Endothelial cell of umbilical vein (primary cell): ENCODE measurements around the gene LRRN4. TPM values are rescaled to one million over a fixed set of nuclear protein-coding genes. Genes with fewer than 3 reads are reported as not detected.

Source experiments
- BruUV-seq: library from RNA; stranded (reverse); fragments of 400-500 nt; replicated peaks from 2 replicates; lab custom pipeline; 2021; lab: Mats Ljungman, UMichigan
- CTCF ChIA-PET: fragments of 300-600, 350-600 bp; sonication (Branson Sonifier 250); formaldehyde crosslinking; loops from one replicate; lab custom pipeline; 2021; ENCODE audit warnings: antibody characterized with exemption, inconsistent platforms; lab: Charles Lee
- POLR2A ChIA-PET: fragments of 300-600, 350-600 bp; sonication (Branson Sonifier 250); formaldehyde crosslinking; loops from one replicate; lab custom pipeline; 2021; ENCODE audit warnings: antibody characterized with exemption, inconsistent platforms; lab: Charles Lee
- DNase-seq: peaks from one replicate; pipeline ENCODE4 v3.0.0-alpha.2; 2011; ENCODE audit warnings: low read depth, low spot score
- FAIRE-seq: peaks from 2 replicates; lab custom pipeline; 2011; peaks lifted over from hg19 to GRCh38; lab: Jason Lieb, UNC
- H2AFZ ChIP-seq: 2 replicates; pipeline ENCODE4 v1.6.0; 2012; ENCODE audit warnings: low read depth, low read length, control low read depth, inconsistent platforms
- H3K27ac ChIP-seq: 2 replicates; pipeline ENCODE4 v1.5.1; 2011; ENCODE audit warnings: low read depth, mild to moderate bottlenecking, control low read depth, low read length, moderate library complexity; ENCODE audit not compliant: insufficient read depth
- H3K27me3 ChIP-seq, 2 experiments: 2 replicates each; pipeline versions ENCODE4 v1.6.0 to v1.6.1; 2011; ENCODE audit warnings: low read length in 2 of 2, mixed read lengths in 1 of 2; ENCODE audit not compliant: control insufficient read depth in 2 of 2, insufficient read depth in 2 of 2
- H3K36me3 ChIP-seq, 2 experiments: 2 replicates in 1 of 2; 3 replicates in 1 of 2; pipeline ENCODE4 v1.5.1; 2011; ENCODE audit warnings: low read length in 2 of 2, mild to moderate bottlenecking in 1 of 2, moderate library complexity in 1 of 2; ENCODE audit not compliant: control insufficient read depth in 2 of 2, insufficient read depth in 2 of 2; ENCODE audit errors: extremely low read depth in 1 of 2
- H3K4me1 ChIP-seq: 3 replicates; pipeline ENCODE4 v1.5.1; 2011; ENCODE audit warnings: mild to moderate bottlenecking, low read length; ENCODE audit not compliant: control insufficient read depth, insufficient read depth; ENCODE audit errors: extremely low read depth
- H3K4me2 ChIP-seq: 2 replicates; pipeline ENCODE4 v1.6.1; 2011; ENCODE audit warnings: low read length, control low read depth, mixed read lengths; ENCODE audit not compliant: insufficient read depth
- H3K4me3 ChIP-seq, 3 experiments: fragments of 200-600 bp in 1 of 3; sonication (generic), shearing (Covaris generic) in 1 of 3; replicated peaks in 1 of 3; 2 replicates each; pipeline ENCODE4 v1.5.1; 2011 to 2016; ENCODE audit warnings: control low read depth in 3 of 3, low read length in 3 of 3, mild to moderate bottlenecking in 2 of 3, inconsistent platforms in 1 of 3, low read depth in 1 of 3, moderate library complexity in 1 of 3; ENCODE audit not compliant: insufficient read depth in 1 of 3
- H3K79me2 ChIP-seq: 2 replicates; pipeline ENCODE4 v1.6.0; 2012; ENCODE audit warnings: low read length, inconsistent platforms; ENCODE audit not compliant: control insufficient read depth, insufficient read depth
- H3K9ac ChIP-seq: replicated peaks from 2 replicates; pipeline ENCODE3; 2011; ENCODE audit warnings: low read length, control low read depth; ENCODE audit not compliant: insufficient read depth; ENCODE audit errors: extremely low read depth
- H3K9me1 ChIP-seq: replicated peaks from 3 replicates; pipeline ENCODE4 v1.6.0; 2011; ENCODE audit warnings: mild to moderate bottlenecking, low read length; ENCODE audit not compliant: control insufficient read depth, insufficient read depth; ENCODE audit errors: extremely low read depth
- H3K9me3 ChIP-seq: replicated peaks from 2 replicates; pipeline ENCODE4 v1.5.1; 2012; ENCODE audit warnings: low read length, inconsistent platforms; ENCODE audit not compliant: control insufficient read depth, insufficient read depth
- H4K20me1 ChIP-seq: replicated peaks from 2 replicates; pipeline ENCODE3; 2011; ENCODE audit warnings: mild to moderate bottlenecking, low read length; ENCODE audit not compliant: control insufficient read depth, insufficient read depth; ENCODE audit errors: extremely low read depth
- EZH2 ChIP-seq: IDR thresholded peaks from 2 replicates; pipeline ENCODE4 v1.6.1; 2012; ENCODE audit warnings: borderline replicate concordance, low read depth, mild to moderate bottlenecking, moderate library complexity, low read length, inconsistent platforms; ENCODE audit not compliant: severe bottlenecking
- FOS ChIP-seq: IDR thresholded peaks from 2 replicates; pipeline ENCODE4 v1.6.1; 2011; ENCODE audit warnings: mild to moderate bottlenecking, low read length, moderate library complexity, borderline replicate concordance; ENCODE audit not compliant: insufficient read depth
- GATA2 ChIP-seq: IDR thresholded peaks from 2 replicates; pipeline ENCODE4 v1.7.0; 2011; ENCODE audit warnings: low read depth, mild to moderate bottlenecking, moderate library complexity, mixed read lengths, low read length; ENCODE audit not compliant: insufficient read length, insufficient read depth
- JUN ChIP-seq: IDR thresholded peaks from 2 replicates; pipeline ENCODE4 v1.6.1; 2011; ENCODE audit warnings: borderline replicate concordance, low read depth; ENCODE audit not compliant: insufficient read length, insufficient read depth
- MYC ChIP-seq: IDR thresholded peaks from one replicate; pipeline ENCODE4 v1.6.1; 2011; ENCODE audit warnings: mild to moderate bottlenecking, low read depth, low read length
- POLR2A ChIP-seq: IDR thresholded peaks from 2 replicates; pipeline ENCODE4 v1.6.1; 2012; ENCODE audit warnings: low read depth, mild to moderate bottlenecking, control low read depth, low read length
- POLR2AphosphoS5 ChIP-seq: IDR thresholded peaks from 2 replicates; pipeline ENCODE4 v1.6.1; 2012; ENCODE audit warnings: low read depth, mild to moderate bottlenecking, control low read depth, low read length, moderate library complexity; ENCODE audit not compliant: insufficient read depth
- dilution Hi-C: fragments of 300-500 bp; cut with MboI; formaldehyde crosslinking; loops from one replicate; pipeline ENCODE4 v1.15.0; 2019; ENCODE audit warnings: low sequenced_read_pairs; ENCODE audit not compliant: extremely low pct_ligation_motif_present
- intact Hi-C: fragments of 100-400 bp; cut with micrococcal nuclease; formaldehyde crosslinking; loops from one replicate; pipeline ENCODE4 v1.10.0; 2022
- polyA plus RNA-seq, 4 experiments: library from polyadenylated mRNA; depleted of rRNA in 3 of 4; stranded (reverse) in 3 of 4; unstranded in 1 of 4; fragments of >200 nt; gene quantifications; 2 replicates each; pipeline versions ENCODE4 v1.2.1 to v1.2.3, GENCODE V29; 2011 to 2012; ENCODE audit warnings: missing spikeins in 1 of 4
- total RNA-seq: library from RNA; stranded (reverse); gene quantifications from 2 replicates; pipeline ENCODE4 v1.2.3, GENCODE V29; 2021
- TF ChIP-seq, protein P1 (sequence below): IDR thresholded peaks from 2 replicates; pipeline ENCODE4 v1.6.1; 2011; ENCODE audit not compliant: insufficient read depth, insufficient read length
- TF ChIP-seq, protein P2 (sequence below), 2 donors: IDR thresholded peaks; 1 replicate in 1 of 2; 2 replicates in 1 of 2; pipeline ENCODE4 v1.5.1; 2011; ENCODE audit warnings: low read length in 2 of 2, mild to moderate bottlenecking in 2 of 2, moderate library complexity in 2 of 2, control low read depth in 1 of 2, inconsistent platforms in 1 of 2, low read depth in 1 of 2; ENCODE audit not compliant: insufficient read depth in 1 of 2; ENCODE audit errors: extremely low read depth in 1 of 2

The LRRN4 gene
- total and polyA plus RNA-seq, 2 donors (not counting 3 experiments of a cell fraction or from before 2014, with no cell fraction given): not detected

DNA sequence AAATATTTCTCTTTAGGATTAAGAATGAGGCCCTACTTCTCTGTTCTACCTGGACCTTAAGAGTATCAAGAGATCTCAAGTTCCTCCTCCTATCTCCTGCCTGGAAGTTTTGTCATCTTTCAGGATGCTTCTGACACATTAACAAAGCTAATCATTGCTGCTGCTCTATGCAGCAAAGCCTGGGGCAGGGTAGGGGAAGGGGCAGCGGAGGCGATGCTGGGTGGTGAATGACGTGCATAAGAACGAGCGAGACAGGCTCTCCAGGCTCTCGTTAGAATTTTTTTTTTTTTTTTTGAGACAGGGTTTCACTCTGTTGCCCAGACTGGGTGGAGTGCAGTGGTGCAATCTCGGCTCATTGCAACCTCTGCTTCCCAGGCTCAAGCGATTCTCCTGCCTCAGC, 37.8 kb upstream of the LRRN4 start:
- Histone ChIP-seq H3K4me3 (no peak overlapping the region), H2AFZ (no peak overlapping the region), H3K9me3 (no peaks in the 10 kb centered on the region), H3K27me3 (no peaks in the 10 kb centered on the region), H3K9me1 (no peaks in the 10 kb centered on the region), H3K4me1 (no peaks in the 10 kb centered on the region), H3K4me2 (no peak overlapping the region), H4K20me1 (no peaks in the 10 kb centered on the region), H3K27ac (no peak overlapping the region), H3K9ac (no peak overlapping the region), H3K79me2 (no peaks in the 10 kb centered on the region), H3K36me3 (no peaks in the 10 kb centered on the region)
- no peak for FAIRE-seq
- DNase-seq: no peak
- ChIA-PET POLR2A (no interaction called here), CTCF (no interaction called here)
- intact Hi-C loops (no loop called here), dilution Hi-C loops (no loop called here)
- no TSS peak for BruUV-seq
- TF ChIP-seq GATA2 (no peak), POLR2A (no peak), EZH2 (no peak), POLR2AphosphoS5 (no peak), JUN (no peak), MYC (no peak), FOS (no peak)
- TF ChIP-seq, protein P1, sequence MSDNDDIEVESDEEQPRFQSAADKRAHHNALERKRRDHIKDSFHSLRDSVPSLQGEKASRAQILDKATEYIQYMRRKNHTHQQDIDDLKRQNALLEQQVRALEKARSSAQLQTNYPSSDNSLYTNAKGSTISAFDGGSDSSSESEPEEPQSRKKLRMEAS: no peak
- TF ChIP-seq, protein P2, sequence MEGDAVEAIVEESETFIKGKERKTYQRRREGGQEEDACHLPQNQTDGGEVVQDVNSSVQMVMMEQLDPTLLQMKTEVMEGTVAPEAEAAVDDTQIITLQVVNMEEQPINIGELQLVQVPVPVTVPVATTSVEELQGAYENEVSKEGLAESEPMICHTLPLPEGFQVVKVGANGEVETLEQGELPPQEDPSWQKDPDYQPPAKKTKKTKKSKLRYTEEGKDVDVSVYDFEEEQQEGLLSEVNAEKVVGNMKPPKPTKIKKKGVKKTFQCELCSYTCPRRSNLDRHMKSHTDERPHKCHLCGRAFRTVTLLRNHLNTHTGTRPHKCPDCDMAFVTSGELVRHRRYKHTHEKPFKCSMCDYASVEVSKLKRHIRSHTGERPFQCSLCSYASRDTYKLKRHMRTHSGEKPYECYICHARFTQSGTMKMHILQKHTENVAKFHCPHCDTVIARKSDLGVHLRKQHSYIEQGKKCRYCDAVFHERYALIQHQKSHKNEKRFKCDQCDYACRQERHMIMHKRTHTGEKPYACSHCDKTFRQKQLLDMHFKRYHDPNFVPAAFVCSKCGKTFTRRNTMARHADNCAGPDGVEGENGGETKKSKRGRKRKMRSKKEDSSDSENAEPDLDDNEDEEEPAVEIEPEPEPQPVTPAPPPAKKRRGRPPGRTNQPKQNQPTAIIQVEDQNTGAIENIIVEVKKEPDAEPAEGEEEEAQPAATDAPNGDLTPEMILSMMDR (IDR thresholded peaks at IDR 0.05; ENCODE audit: extremely low read depth in 1 of 2, insufficient read depth in 1 of 2, low read depth in 1 of 2, low read length in 2 of 2): no peak
